HG03575 (cell line): ENCODE measurements around the gene IMMP2L.
"Not testable (repeated sequence)": the region's sequence is repeated elsewhere in the genome, so short reads cannot be mapped to it uniquely, and the experiment has no call there.

ENCODE experiments used
- ATAC-seq: cut with Tn5 transposase; IDR thresholded peaks from one replicate; pipeline ENCODE4 v1.9.1; 2021; ENCODE audit not compliant: unreplicated experiment, insufficient number of reproducible peaks, low FRiP score; ENCODE audit errors: extremely low read depth

The IMMP2L gene

GRCh38 chr7:111475419-111475748 is 86.9 kb downstream of the IMMP2L start:
- ATAC-seq = no peak

GRCh38 chr7:111474723-111475418 is 87.4 kb downstream of the IMMP2L start:
- ATAC-seq = no peak

GRCh38 chr7:111473449-111474198 is 88.7 kb downstream of the IMMP2L start:
- ATAC-seq = no peak

GRCh38 chr7:111470998-111471397 is 91.3 kb downstream of the IMMP2L start:
- ATAC-seq = no peak

GRCh38 chr7:111469894-111470293 is 92.4 kb downstream of the IMMP2L start:
- not testable (repeated sequence) for ATAC-seq

- not testable (repeated sequence) for ATAC-seq
Observed at GRCh38 chr7:111465774-111466173, 96.5 kb downstream of the IMMP2L start.

- ATAC-seq = no peak
Observed at GRCh38 chr7:111460695-111461094, 101.6 kb downstream of the IMMP2L start.

- ATAC-seq = no peak
Observed at GRCh38 chr7:111459757-111460280, 102.5 kb downstream of the IMMP2L start.

- no peak for ATAC-seq
Observed at GRCh38 chr7:111459065-111459756, 103.1 kb downstream of the IMMP2L start.

GRCh38 chr7:111450705-111451104 is 111.6 kb downstream of the IMMP2L start:
- ATAC-seq = not testable (repeated sequence)

GRCh38 chr7:111447502-111447901 is 114.8 kb downstream of the IMMP2L start:
- not testable (repeated sequence) for ATAC-seq

GRCh38 chr7:111439977-111440376 is 122.3 kb downstream of the IMMP2L start:
- ATAC-seq = no peak

GRCh38 chr7:111438369-111439289 is 123.7 kb downstream of the IMMP2L start:
- no peak for ATAC-seq

- no peak for ATAC-seq
Observed at GRCh38 chr7:111437736-111438135, 124.6 kb downstream of the IMMP2L start.

- ATAC-seq = no peak
Observed at GRCh38 chr7:111436608-111437007, 125.7 kb downstream of the IMMP2L start.

GRCh38 chr7:111433426-111433825 is 128.9 kb downstream of the IMMP2L start:
- ATAC-seq = no peak

GRCh38 chr7:111429781-111430180 is 132.5 kb downstream of the IMMP2L start:
- no peak for ATAC-seq

GRCh38 chr7:111424768-111425167 is 137.5 kb downstream of the IMMP2L start:
- ATAC-seq = no peak

GRCh38 chr7:111414374-111414773 is 147.9 kb downstream of the IMMP2L start:
- no peak for ATAC-seq
